ENCODE data around the gene IL9. TPM values are rescaled to one million over a fixed set of nuclear protein-coding genes. Genes with fewer than 3 reads are reported as not detected.

IL9 gene
- total and polyA plus RNA-seq, 2 of the 13 experiments (the other 11 are each of a cell fraction or from before 2014, with no cell fraction given): not detected

DNA sequence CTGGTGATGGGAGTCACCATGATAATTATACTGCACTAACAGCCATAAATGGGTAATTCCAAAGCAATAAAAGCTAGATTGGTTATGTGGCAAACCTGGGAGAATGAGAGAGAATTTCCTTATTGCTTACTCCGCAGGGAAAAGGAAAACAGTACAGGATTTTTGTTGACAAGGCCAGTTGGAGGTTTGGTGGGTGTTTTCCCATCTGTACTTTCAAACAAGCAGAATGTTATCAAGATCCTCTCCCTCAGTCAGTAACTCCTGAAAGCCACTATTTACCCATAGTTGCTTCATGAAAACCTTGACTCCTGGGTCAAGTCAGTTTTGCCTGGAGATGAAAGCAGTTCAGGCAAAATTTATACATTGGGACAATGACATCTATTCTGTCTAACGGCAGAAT, 26.4 kb downstream of the IL9 start (continued):
- TF ChIP-seq TCF12 (IDR thresholded peaks at IDR 0.05): no peak
- TF ChIP-seq TCF12 (CRISPR knock-in tag; IDR thresholded peaks at IDR 0.05): no peak
- no peak for TF ChIP-seq ZNF788 (CRISPR knock-in tag; IDR thresholded peaks at IDR 0.05; ENCODE audit: borderline replicate concordance)
- TF ChIP-seq, protein P1, sequence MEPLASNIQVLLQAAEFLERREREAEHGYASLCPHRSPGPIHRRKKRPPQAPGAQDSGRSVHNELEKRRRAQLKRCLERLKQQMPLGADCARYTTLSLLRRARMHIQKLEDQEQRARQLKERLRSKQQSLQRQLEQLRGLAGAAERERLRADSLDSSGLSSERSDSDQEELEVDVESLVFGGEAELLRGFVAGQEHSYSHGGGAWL (CRISPR knock-in tag; IDR thresholded peaks at IDR 0.05): no peak
- TF ChIP-seq HNF4G (IDR thresholded peaks at IDR 0.05; ENCODE audit: borderline replicate concordance, low read depth, low read length): peak; percentile 17; the same call in 1 of the 2 replicates
- TF ChIP-seq HNF4G (CRISPR knock-in tag; IDR thresholded peaks at IDR 0.05; ENCODE audit: borderline replicate concordance, low read depth): no peak
- no peak for TF ChIP-seq ZNF710 (CRISPR knock-in tag; IDR thresholded peaks at IDR 0.05; ENCODE audit: borderline replicate concordance)
- no peak for TF ChIP-seq MXI1 (IDR thresholded peaks at IDR 0.05; ENCODE audit: borderline replicate concordance, low read depth, low read length)
- TF ChIP-seq, protein P2, sequence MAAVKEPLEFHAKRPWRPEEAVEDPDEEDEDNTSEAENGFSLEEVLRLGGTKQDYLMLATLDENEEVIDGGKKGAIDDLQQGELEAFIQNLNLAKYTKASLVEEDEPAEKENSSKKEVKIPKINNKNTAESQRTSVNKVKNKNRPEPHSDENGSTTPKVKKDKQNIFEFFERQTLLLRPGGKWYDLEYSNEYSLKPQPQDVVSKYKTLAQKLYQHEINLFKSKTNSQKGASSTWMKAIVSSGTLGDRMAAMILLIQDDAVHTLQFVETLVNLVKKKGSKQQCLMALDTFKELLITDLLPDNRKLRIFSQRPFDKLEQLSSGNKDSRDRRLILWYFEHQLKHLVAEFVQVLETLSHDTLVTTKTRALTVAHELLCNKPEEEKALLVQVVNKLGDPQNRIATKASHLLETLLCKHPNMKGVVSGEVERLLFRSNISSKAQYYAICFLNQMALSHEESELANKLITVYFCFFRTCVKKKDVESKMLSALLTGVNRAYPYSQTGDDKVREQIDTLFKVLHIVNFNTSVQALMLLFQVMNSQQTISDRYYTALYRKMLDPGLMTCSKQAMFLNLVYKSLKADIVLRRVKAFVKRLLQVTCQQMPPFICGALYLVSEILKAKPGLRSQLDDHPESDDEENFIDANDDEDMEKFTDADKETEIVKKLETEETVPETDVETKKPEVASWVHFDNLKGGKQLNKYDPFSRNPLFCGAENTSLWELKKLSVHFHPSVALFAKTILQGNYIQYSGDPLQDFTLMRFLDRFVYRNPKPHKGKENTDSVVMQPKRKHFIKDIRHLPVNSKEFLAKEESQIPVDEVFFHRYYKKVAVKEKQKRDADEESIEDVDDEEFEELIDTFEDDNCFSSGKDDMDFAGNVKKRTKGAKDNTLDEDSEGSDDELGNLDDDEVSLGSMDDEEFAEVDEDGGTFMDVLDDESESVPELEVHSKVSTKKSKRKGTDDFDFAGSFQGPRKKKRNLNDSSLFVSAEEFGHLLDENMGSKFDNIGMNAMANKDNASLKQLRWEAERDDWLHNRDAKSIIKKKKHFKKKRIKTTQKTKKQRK (IDR thresholded peaks at IDR 0.05; ENCODE audit: low read length): no peak
- peak; percentile 32; the same call in 1 of the 2 replicates for TF ChIP-seq FOSL2 (CRISPR knock-in tag; IDR thresholded peaks at IDR 0.05)
- no peak for TF ChIP-seq ZNF224 (CRISPR knock-in tag; IDR thresholded peaks at IDR 0.05)
- TF ChIP-seq, protein P3, sequence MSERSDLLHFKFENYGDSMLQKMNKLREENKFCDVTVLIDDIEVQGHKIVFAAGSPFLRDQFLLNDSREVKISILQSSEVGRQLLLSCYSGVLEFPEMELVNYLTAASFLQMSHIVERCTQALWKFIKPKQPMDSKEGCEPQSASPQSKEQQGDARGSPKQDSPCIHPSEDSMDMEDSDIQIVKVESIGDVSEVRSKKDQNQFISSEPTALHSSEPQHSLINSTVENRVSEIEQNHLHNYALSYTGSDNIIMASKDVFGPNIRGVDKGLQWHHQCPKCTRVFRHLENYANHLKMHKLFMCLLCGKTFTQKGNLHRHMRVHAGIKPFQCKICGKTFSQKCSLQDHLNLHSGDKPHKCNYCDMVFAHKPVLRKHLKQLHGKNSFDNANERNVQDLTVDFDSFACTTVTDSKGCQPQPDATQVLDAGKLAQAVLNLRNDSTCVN (CRISPR knock-in tag; IDR thresholded peaks at IDR 0.05; ENCODE audit: borderline replicate concordance): no peak
- TF ChIP-seq HMGXB4 (CRISPR knock-in tag; IDR thresholded peaks at IDR 0.05; ENCODE audit: borderline replicate concordance in 1 of 2, low read depth in 1 of 2): no peak
- TF ChIP-seq, protein P4, sequence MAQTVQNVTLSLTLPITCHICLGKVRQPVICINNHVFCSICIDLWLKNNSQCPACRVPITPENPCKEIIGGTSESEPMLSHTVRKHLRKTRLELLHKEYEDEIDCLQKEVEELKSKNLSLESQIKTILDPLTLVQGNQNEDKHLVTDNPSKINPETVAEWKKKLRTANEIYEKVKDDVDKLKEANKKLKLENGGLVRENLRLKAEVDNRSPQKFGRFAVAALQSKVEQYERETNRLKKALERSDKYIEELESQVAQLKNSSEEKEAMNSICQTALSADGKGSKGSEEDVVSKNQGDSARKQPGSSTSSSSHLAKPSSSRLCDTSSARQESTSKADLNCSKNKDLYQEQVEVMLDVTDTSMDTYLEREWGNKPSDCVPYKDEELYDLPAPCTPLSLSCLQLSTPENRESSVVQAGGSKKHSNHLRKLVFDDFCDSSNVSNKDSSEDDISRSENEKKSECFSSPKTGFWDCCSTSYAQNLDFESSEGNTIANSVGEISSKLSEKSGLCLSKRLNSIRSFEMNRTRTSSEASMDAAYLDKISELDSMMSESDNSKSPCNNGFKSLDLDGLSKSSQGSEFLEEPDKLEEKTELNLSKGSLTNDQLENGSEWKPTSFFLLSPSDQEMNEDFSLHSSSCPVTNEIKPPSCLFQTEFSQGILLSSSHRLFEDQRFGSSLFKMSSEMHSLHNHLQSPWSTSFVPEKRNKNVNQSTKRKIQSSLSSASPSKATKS (CRISPR knock-in tag; IDR thresholded peaks at IDR 0.05): no peak
- no peak for TF ChIP-seq ZNF136 (CRISPR knock-in tag; IDR thresholded peaks at IDR 0.05; ENCODE audit: low read depth)
- no peak for TF ChIP-seq IRF2 (CRISPR knock-in tag; IDR thresholded peaks at IDR 0.05)
- no peak for TF ChIP-seq KDM1A (CRISPR knock-in tag; IDR thresholded peaks at IDR 0.05)
- no peak for TF ChIP-seq KLF9 (CRISPR knock-in tag; IDR thresholded peaks at IDR 0.05; ENCODE audit: low read depth)
- no peak for TF ChIP-seq ZNF510 (CRISPR knock-in tag; IDR thresholded peaks at IDR 0.05; ENCODE audit: low read depth)
- TF ChIP-seq ZNF777 (CRISPR knock-in tag; IDR thresholded peaks at IDR 0.05): no peak
